Astrocyte of the cerebellum (primary cell): ENCODE measurements around the gene B3GALT4.

ENCODE experiments used
- DNase-seq: peaks from one replicate; pipeline ENCODE4 v3.0.0-alpha.2; 2011; ENCODE audit warnings: low read depth
- H3K4me3 ChIP-seq: 2 replicates; pipeline ENCODE4 v1.5.1; 2011; ENCODE audit warnings: mild to moderate bottlenecking, low read depth, low read length, moderate library complexity
- in situ Hi-C: cut with HindIII; loops from 2 replicates; pipeline ENCODE4 v1.10.0; 2017; ENCODE audit warnings: low sequenced_read_pairs
- TF ChIP-seq, protein P1 (sequence below): IDR thresholded peaks from 2 replicates; pipeline ENCODE4 v1.5.1; 2012; ENCODE audit warnings: low read length, low read depth, moderate library complexity, mild to moderate bottlenecking; ENCODE audit errors: missing control alignments

B3GALT4 gene, protein sequence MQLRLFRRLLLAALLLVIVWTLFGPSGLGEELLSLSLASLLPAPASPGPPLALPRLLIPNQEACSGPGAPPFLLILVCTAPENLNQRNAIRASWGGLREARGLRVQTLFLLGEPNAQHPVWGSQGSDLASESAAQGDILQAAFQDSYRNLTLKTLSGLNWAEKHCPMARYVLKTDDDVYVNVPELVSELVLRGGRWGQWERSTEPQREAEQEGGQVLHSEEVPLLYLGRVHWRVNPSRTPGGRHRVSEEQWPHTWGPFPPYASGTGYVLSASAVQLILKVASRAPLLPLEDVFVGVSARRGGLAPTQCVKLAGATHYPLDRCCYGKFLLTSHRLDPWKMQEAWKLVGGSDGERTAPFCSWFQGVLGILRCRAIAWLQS

DNA sequence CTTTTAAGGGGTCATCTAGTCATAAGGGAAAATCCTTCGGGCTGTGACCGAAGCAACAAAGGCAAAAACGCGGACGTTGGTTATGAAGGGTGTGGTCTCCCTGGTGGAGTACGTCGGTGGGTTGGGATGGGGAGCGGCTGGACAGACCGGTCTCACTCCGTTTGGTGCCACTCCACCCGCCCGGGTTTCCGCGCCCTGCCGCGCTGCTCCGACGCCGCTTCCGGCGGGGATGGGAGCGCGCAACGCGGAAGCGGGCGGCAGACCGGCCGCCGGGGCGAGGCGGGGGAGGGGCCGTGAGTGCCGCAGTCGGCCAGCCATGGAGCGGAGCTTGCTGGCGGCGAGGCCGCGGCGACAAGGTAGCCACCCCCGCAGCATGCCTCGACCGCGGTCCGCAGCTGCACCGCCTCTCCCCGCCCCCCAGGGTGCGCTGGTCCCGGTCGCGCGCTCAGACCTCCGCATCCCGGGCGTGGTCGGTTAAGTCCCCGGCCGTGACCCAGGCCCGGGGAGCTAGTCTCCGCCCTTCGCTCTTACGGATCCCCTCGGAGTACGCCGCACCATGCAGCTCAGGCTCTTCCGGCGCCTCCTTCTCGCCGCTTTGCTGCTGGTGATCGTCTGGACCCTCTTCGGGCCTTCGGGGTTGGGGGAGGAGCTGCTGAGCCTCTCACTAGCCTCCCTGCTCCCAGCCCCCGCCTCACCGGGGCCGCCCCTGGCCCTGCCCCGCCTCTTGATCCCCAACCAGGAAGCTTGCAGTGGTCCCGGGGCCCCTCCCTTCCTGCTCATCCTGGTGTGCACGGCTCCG is at the start of gene B3GALT4:
Gene B3GALT4, plus strand, starts transcription at position 260 of the 799 bp plus-strand sequence. Its CDS starts 297 bp downstream, at position 557.
- in situ Hi-C loops, result no loop called here
- TF ChIP-seq, protein P1, sequence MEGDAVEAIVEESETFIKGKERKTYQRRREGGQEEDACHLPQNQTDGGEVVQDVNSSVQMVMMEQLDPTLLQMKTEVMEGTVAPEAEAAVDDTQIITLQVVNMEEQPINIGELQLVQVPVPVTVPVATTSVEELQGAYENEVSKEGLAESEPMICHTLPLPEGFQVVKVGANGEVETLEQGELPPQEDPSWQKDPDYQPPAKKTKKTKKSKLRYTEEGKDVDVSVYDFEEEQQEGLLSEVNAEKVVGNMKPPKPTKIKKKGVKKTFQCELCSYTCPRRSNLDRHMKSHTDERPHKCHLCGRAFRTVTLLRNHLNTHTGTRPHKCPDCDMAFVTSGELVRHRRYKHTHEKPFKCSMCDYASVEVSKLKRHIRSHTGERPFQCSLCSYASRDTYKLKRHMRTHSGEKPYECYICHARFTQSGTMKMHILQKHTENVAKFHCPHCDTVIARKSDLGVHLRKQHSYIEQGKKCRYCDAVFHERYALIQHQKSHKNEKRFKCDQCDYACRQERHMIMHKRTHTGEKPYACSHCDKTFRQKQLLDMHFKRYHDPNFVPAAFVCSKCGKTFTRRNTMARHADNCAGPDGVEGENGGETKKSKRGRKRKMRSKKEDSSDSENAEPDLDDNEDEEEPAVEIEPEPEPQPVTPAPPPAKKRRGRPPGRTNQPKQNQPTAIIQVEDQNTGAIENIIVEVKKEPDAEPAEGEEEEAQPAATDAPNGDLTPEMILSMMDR, result peak; percentile 31
- DNase-seq, result no peak
- peak within 1 kb of the TSS; percentile 54 for H3K4me3 ChIP-seq

DNA sequence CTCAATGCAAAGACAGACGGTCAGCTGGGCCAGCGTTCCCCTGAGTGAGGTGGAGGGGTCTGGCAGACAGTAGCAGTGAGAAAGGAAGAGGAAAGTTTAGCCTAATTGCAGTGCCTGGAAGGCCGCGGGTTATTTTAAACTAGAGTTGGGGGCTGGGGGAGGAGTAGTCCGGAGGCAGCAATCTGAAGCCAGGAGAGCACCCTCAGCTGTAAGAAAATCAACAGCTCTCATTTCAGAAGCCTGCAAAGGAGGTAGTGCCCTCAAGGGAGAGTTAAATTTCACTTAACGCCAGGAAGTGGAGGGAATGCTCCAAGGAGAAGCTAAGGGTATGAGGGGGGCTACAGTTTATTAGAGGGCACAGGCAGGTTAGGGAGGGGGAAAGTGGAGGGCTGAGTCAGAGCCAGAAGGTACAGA is 41.7 kb upstream of the B3GALT4 start:
- TF ChIP-seq, protein P1, result no peak
- DNase-seq, result no peak
- in situ Hi-C loops, result no loop called here
- no peak overlapping the region for H3K4me3 ChIP-seq

DNA sequence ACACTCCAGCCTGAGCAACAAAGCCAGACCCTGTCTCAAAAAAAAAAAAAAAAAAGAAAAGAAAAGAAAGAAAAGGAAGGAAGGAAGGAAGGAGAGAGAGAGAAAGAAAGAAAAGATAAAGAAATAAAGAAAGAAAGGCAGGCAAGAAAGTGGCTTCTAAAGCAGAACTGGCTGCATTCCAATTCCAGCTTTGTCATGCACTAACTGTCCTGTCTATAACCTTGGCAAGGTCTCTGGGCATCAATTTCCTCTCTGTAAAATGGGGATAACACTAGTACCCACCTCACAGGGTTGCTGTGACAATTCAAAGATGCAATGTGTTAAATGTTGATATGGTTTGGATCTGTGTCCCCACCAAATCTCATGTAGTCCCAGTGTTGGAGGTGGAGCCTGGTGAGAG is 40.6 kb upstream of the B3GALT4 start:
- H3K4me3 ChIP-seq, result no peak overlapping the region
- TF ChIP-seq, protein P1, result no peak
- no peak for DNase-seq
- in situ Hi-C loops, result no loop called here

DNA sequence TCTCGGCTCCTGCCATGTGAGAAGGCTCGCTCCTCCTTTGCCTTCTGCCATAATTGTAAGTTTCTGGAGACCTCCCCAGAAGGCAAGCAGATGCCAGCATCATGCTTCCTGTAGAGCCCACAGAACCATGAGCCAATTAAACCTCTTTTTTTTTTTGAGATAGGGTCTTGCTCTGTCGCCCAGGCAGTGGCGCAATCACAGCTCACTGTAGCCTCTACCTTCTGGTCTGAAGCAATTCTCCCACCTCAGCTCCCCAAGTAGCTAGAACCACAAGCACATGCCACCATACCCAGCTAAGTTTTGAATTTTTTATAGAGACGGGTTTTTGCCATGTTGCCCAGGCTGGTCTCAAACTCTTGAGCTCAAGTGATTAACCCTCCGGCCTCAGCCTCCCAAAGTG is 40.1 kb upstream of the B3GALT4 start:
- TF ChIP-seq, protein P1, result no peak
- DNase-seq, result no peak
- no peak overlapping the region for H3K4me3 ChIP-seq
- in situ Hi-C loops, result no loop called here

DNA sequence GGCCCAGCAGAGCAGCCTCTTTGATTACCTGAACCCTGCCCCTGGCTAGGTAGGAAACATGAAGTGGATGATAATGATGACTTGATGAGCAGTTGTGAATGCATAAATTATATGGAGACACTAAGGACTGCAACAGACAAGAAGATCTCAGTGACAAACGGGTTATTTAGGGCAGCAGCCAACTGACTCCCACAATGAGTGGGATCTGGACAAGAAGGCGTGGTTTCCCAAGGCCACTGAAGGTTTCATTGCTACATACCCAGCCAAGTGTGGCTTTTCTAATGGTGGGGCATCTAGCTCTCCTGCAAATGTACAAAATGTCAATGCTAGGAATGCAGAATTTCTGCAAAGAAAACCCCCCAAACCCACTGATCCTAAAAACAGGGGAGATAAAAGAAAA is 39.2 kb upstream of the B3GALT4 start:
- in situ Hi-C loops, result no loop called here
- no peak for DNase-seq
- TF ChIP-seq, protein P1, result no peak
- no peak overlapping the region for H3K4me3 ChIP-seq

DNA sequence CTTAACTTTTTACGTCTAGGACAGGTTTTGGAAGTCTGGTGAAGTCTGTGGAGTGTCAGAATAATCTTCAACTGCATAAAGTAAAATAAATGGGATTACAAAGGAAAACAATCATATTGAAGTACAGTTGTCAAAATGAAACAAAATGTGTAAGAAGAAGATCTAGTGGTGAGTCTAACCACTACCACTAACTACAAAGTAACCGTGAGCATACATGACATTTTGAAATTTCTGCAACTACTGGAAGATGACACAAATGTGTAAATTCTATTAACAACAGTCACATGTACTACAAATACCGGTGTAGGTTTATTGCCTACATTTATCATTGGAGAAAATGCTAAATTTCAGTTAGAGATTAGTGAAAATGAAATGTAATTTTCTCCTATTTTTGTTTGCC is 35.0 kb upstream of the B3GALT4 start:
- no peak for DNase-seq
- TF ChIP-seq, protein P1, result no peak
- in situ Hi-C loops, result no loop called here
- H3K4me3 ChIP-seq, result no peak overlapping the region
